PFSK-1 (cell line): Measurements from ENCODE around the gene PRKAB2.

Experiments
- FOXP2 ChIP-seq: optimal IDR thresholded peaks from 2 replicates; pipeline ENCODE3; 2011; ENCODE audit warnings: borderline replicate concordance, control low read depth, inconsistent platforms; ENCODE audit not compliant: insufficient read depth; ENCODE audit errors: extremely low read length, extremely low read depth
- POLR2AphosphoS5 ChIP-seq: IDR thresholded peaks from 2 replicates; pipeline ENCODE4 v1.6.1; 2012; ENCODE audit warnings: low read depth, mild to moderate bottlenecking, control low read depth, low read length, moderate library complexity
- REST ChIP-seq, 2 experiments: IDR thresholded peaks; 2 replicates each; pipeline versions ENCODE4 v1.6.1 to v1.8.0; 2011 to 2012; ENCODE audit warnings: low read depth in 2 of 2, low read length in 2 of 2, control low read depth in 1 of 2, inconsistent platforms in 1 of 2, mild to moderate bottlenecking in 1 of 2, moderate library complexity in 1 of 2; ENCODE audit not compliant: insufficient read depth in 1 of 2

GRCh38 chr1:147217141-147217540 lies 44.9 kb upstream of the PRKAB2 start:
- TF ChIP-seq REST (IDR thresholded peaks at IDR 0.05; ENCODE audit: insufficient read depth in 1 of 2, low read depth in 2 of 2, low read length in 2 of 2) (no peak), FOXP2 (no peak), POLR2AphosphoS5 (no peak)
